ENCODE results near the gene MARCO.

Gene MARCO

DNA sequence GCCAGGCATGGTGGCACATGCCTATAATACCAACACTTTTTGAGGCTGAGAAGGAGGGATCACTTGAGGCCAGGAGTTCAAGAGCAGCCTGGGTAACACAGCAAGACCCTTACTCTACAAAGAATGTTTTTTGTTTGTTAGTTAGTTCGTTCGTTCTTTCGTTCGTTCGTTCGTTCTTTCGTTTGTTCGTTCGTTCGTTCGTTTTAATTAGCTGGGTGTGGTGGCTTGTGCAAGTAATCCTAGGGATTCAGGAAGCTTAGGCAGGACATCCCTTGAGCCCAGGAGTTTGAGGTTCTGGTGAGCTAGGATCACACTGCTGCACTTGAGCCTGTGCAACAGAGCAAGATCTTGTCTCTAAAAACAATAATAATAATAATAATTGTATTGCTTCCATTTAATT, 98.7 kb downstream of the MARCO start:
- DNase-seq (ENCODE audit: low read depth): no peak
